ENCODE data around the gene ADCK2. TPM values are rescaled to one million over a fixed set of nuclear protein-coding genes. Genes with fewer than 3 reads are reported as not detected.
"Not testable (repeated sequence)": the region's sequence is repeated elsewhere in the genome, so short reads cannot be mapped to it uniquely, and the experiment has no call there.

ADCK2 gene
- total and polyA plus RNA-seq, 2 donors (not counting 3 experiments of a cell fraction or from before 2014, with no cell fraction given): 10.3 to 13.3 TPM

DNA sequence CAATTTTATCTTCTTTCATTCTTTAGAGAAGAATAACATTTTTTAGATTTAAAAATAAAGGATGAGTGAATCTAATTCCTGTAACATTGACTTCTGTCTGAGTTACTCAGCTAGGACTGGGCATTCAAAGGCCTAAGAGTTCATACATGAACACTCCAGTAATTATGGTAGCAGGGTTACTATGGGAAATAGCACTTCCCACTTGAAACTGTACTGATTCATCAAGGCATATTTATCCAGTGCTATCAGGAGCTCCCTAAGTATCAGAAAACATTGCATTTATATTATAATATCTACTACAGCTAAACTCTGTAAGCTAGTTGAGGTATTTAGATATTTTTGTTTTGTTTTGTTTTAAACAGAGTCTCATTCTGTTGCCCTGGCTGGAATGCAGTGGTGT, 65.5 kb downstream of the ADCK2 start:
- Histone ChIP-seq H3K9ac (replicated peaks; ENCODE audit: extremely low read depth, insufficient read depth, low read length) (no peak overlapping the region), H3K27ac (ENCODE audit: insufficient read depth, low read depth, low read length) (no peak overlapping the region), H4K20me1 (replicated peaks; ENCODE audit: control insufficient read depth, extremely low read depth, insufficient read depth, low read length) (no peaks in the 10 kb centered on the region), H3K9me3 (replicated peaks; ENCODE audit: control insufficient read depth, insufficient read depth, low read length) (no peaks in the 10 kb centered on the region), H3K79me2 (ENCODE audit: control insufficient read depth, insufficient read depth, low read length) (no peaks in the 10 kb centered on the region), H3K27me3 (ENCODE audit: control insufficient read depth in 2 of 2, insufficient read depth in 2 of 2, low read length in 2 of 2) (no peaks in the 10 kb centered on the region), H2AFZ (ENCODE audit: low read depth, low read length) (no peak overlapping the region), H3K9me1 (replicated peaks; ENCODE audit: control insufficient read depth, extremely low read depth, insufficient read depth, low read length) (no peaks in the 10 kb centered on the region), H3K36me3 (ENCODE audit: control insufficient read depth in 2 of 2, extremely low read depth in 1 of 2, insufficient read depth in 2 of 2, low read length in 2 of 2) (peaks cover 0 to 2% of the 10 kb centered on the region in 2 experiments), H3K4me3 (replicated peaks in 1 of 3; ENCODE audit: insufficient read depth in 1 of 3, low read depth in 1 of 3, low read length in 3 of 3) (no peak overlapping the region), H3K4me2 (ENCODE audit: insufficient read depth, low read length) (no peak overlapping the region), H3K4me1 (ENCODE audit: control insufficient read depth, extremely low read depth, insufficient read depth, low read length) (no peaks in the 10 kb centered on the region)
- ChIA-PET POLR2A (interaction anchor here (0.6 to 0.7 kb wide), 2 partner anchors 9 to 35 kb away, joined by 3 read pairs; no protein-coding TSS in a partner anchor), CTCF (interaction anchor here (1.1 kb wide), 1 partner anchor 12 kb away, joined by 5 read pairs; no protein-coding TSS in a partner anchor)
- dilution Hi-C loops (cut with MboI; ENCODE audit: extremely low pct_ligation_motif_present, low sequenced_read_pairs) (no loop called here), intact Hi-C loops (cut with micrococcal nuclease) (no loop called here)
- BruUV-seq (replicated peaks): no TSS peak
- no peak for DNase-seq (ENCODE audit: low read depth, low spot score)
- no peak for FAIRE-seq
- TF ChIP-seq EZH2 (IDR thresholded peaks at IDR 0.05; ENCODE audit: borderline replicate concordance, low read depth, low read length, severe bottlenecking) (no peak), POLR2A (IDR thresholded peaks at IDR 0.05; ENCODE audit: low read depth, low read length) (no peak), MAX (IDR thresholded peaks at IDR 0.05; ENCODE audit: insufficient read depth, insufficient read length) (no peak)

GRCh38 chr7:140743255-140743654, 70.5 kb downstream of the ADCK2 start:
- CTCF ChIA-PET: not testable (repeated sequence)

More at GRCh38 chr7:140743255-140743654, 70.5 kb downstream of the ADCK2 start:
- H2AFZ ChIP-seq (ENCODE audit: low read depth, low read length); BruUV-seq (replicated peaks); DNase-seq (ENCODE audit: low read depth, low spot score); H3K9me1 ChIP-seq (replicated peaks; ENCODE audit: control insufficient read depth, extremely low read depth, insufficient read depth, low read length); H3K4me1 ChIP-seq (ENCODE audit: control insufficient read depth, extremely low read depth, insufficient read depth, low read length); POLR2A ChIA-PET; H3K9ac ChIP-seq (replicated peaks; ENCODE audit: extremely low read depth, insufficient read depth, low read length); H3K79me2 ChIP-seq (ENCODE audit: control insufficient read depth, insufficient read depth, low read length); H3K27me3 ChIP-seq (ENCODE audit: control insufficient read depth in 2 of 2, insufficient read depth in 2 of 2, low read length in 2 of 2); H3K4me3 ChIP-seq (replicated peaks in 1 of 3; ENCODE audit: insufficient read depth in 1 of 3, low read depth in 1 of 3, low read length in 3 of 3); H3K27ac ChIP-seq (ENCODE audit: insufficient read depth, low read depth, low read length); intact Hi-C loops (cut with micrococcal nuclease); H4K20me1 ChIP-seq (replicated peaks; ENCODE audit: control insufficient read depth, extremely low read depth, insufficient read depth, low read length); dilution Hi-C loops (cut with MboI; ENCODE audit: extremely low pct_ligation_motif_present, low sequenced_read_pairs); H3K9me3 ChIP-seq (replicated peaks; ENCODE audit: control insufficient read depth, insufficient read depth, low read length); FAIRE-seq; H3K36me3 ChIP-seq (ENCODE audit: control insufficient read depth in 2 of 2, extremely low read depth in 1 of 2, insufficient read depth in 2 of 2, low read length in 2 of 2); H3K4me2 ChIP-seq (ENCODE audit: insufficient read depth, low read length): not testable (repeated sequence)
